Adipocyte (in vitro differentiated cells): Measurements from ENCODE around the gene SLC25A13.
A peak's percentile ranks its signal among the peaks of the same experiment; 100 is the strongest.

Experiments
- DNase-seq: peaks from one replicate; pipeline ENCODE4 v3.0.0-alpha.2; 2015; ENCODE audit warnings: low read depth
- H3K27me3 ChIP-seq: replicated peaks from 2 replicates; pipeline ENCODE4 v1.7.0; 2013; ENCODE audit warnings: mild to moderate bottlenecking, low read length, moderate library complexity; ENCODE audit not compliant: control insufficient read depth, insufficient read depth
- H3K36me3 ChIP-seq: 2 replicates; pipeline ENCODE4 v1.7.0; 2013; ENCODE audit warnings: low read length, mild to moderate bottlenecking, moderate library complexity; ENCODE audit not compliant: control insufficient read depth, insufficient read depth, severe bottlenecking
- H3K4me1 ChIP-seq: 2 replicates; pipeline ENCODE4 v1.7.0; 2013; ENCODE audit warnings: mild to moderate bottlenecking, low read length, moderate library complexity; ENCODE audit not compliant: control insufficient read depth, insufficient read depth
- H3K4me3 ChIP-seq: 2 replicates; pipeline ENCODE4 v1.7.0; 2013; ENCODE audit warnings: mild to moderate bottlenecking, low read length, moderate library complexity
- H3K9ac ChIP-seq: 2 replicates; pipeline ENCODE4 v1.7.0; 2013; ENCODE audit warnings: mild to moderate bottlenecking, low read length, moderate library complexity
- H3K9me3 ChIP-seq: 2 replicates; pipeline ENCODE4 v1.7.0; 2013; ENCODE audit warnings: mild to moderate bottlenecking, low read length, moderate library complexity; ENCODE audit not compliant: control insufficient read depth

SLC25A13 gene

DNA sequence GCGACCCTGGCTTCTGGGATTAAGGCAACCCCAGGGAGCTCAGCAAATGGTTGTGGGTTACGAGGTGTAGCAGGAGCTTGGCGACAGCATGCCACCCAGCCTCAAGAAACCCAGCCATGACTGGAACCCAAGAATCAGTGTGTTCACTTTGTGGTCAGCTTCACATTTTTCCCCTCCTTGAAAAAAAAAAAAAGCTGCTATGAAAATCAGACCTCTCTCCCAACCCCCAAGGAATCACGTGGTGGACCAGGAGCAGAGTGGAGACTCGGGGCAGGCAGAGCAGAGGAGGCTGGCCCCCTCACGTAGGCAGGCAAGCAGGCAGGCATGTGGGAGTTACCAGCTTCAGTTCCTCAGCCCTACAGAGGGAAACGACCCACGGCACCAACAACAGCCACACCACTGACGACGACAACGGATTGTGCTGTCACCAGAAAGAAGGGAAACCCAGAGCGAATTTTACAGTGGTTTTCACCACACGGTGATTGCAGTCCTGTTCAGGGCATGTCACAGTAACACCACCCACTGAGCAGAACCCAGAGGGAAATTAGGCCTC, 203.4 kb downstream of the SLC25A13 start:
- Histone ChIP-seq H3K9me3 (no peaks in the 10 kb centered on the region), H3K36me3 (peaks cover 18% of the 10 kb centered on the region), H3K4me3 (no peak overlapping the region), H3K27me3 (no peaks in the 10 kb centered on the region), H3K4me1 (peaks cover 12% of the 10 kb centered on the region), H3K9ac (no peak overlapping the region)
- DNase-seq: no peak

DNA sequence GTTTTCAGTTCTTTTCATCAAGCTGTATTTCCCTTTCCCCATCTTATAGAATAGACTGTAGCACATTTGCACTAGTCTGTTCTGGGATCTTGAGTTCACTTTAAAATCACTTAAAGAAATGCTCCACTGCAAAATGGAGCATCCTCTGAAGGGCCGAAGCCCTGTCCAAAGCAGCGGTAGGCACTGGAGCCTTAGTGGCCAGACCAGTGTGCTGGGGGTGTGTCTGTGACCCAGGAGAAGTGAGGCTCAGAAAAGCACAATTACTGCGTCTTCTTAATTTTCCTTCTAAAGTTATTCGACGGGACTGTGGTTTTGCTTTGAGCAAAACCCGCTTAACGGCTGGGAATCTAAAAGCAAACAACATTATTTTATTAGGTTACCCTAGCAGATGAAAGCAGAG, 205.7 kb downstream of the SLC25A13 start:
- no peak for DNase-seq
- Histone ChIP-seq H3K9ac (no peak overlapping the region), H3K4me3 (no peak overlapping the region), H3K4me1 (peaks cover 11% of the 10 kb centered on the region), H3K9me3 (no peaks in the 10 kb centered on the region), H3K27me3 (no peaks in the 10 kb centered on the region), H3K36me3 (peaks cover 13% of the 10 kb centered on the region)

- H3K36me3 ChIP-seq: no peaks in the 10 kb centered on the region
- no peak overlapping the region for H3K4me3 ChIP-seq
- no peak for DNase-seq
- no peak overlapping the region for H3K9ac ChIP-seq
- H3K27me3 ChIP-seq: no peaks in the 10 kb centered on the region
- H3K9me3 ChIP-seq: no peaks in the 10 kb centered on the region
- H3K4me1 ChIP-seq: peaks cover 3% of the 10 kb centered on the region
Measured at GRCh38 chr7:96114190-96114589, 207.7 kb downstream of the SLC25A13 start.

GRCh38 chr7:96111405-96111804, 210.5 kb downstream of the SLC25A13 start:
- peaks cover 3% of the 10 kb centered on the region for H3K4me1 ChIP-seq
- H3K27me3 ChIP-seq: no peaks in the 10 kb centered on the region
- no peak for DNase-seq
- H3K36me3 ChIP-seq: no peaks in the 10 kb centered on the region
- H3K4me3 ChIP-seq: no peak overlapping the region
- no peaks in the 10 kb centered on the region for H3K9me3 ChIP-seq
- H3K9ac ChIP-seq: no peak overlapping the region

GRCh38 chr7:96104984-96105383, 216.9 kb downstream of the SLC25A13 start:
- Histone ChIP-seq H3K4me3 (no peak overlapping the region), H3K9ac (no peak overlapping the region), H3K9me3 (no peaks in the 10 kb centered on the region), H3K27me3 (no peaks in the 10 kb centered on the region), H3K36me3 (no peaks in the 10 kb centered on the region), H3K4me1 (no peaks in the 10 kb centered on the region)
- DNase-seq: no peak

DNA sequence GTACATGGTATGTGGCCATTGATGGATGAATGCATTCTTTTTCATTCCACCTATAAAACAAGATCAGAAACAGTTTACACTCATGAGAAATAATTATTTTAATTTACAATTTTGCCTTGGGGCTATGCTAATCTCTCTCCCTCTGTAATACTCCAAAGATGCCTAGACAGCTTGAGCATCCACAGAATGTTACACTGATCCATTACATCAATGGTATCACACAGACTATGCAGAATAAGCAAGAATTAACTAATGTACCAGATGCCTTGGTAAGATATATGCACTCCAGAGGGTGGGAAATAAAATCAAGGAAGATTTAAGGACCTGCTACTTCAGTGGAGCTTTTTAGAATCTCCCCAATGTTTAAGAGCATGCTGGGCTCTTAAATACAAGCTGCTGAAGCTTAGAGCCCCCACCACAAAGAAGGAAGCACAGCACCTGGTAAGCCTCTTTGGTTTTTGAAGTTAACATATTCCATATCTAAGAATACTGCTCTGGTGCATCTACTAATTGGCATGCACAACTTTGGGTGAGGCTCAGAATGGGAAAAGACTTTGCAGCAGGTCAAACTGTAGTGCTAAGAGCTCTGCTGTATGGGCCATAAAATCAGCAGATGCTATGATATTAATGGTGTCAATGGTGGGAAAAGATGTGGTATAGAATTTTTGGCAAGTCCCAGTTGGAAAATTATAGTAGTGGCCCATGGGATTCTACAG, 219.6 kb downstream of the SLC25A13 start:
- no peaks in the 10 kb centered on the region for H3K4me1 ChIP-seq
- H3K36me3 ChIP-seq: no peaks in the 10 kb centered on the region
- H3K27me3 ChIP-seq: no peaks in the 10 kb centered on the region
- no peaks in the 10 kb centered on the region for H3K9me3 ChIP-seq
- DNase-seq: no peak
- H3K9ac ChIP-seq: no peak overlapping the region
- H3K4me3 ChIP-seq: no peak overlapping the region

GRCh38 chr7:96100737-96101136, 221.2 kb downstream of the SLC25A13 start:
- Histone ChIP-seq H3K36me3 (no peaks in the 10 kb centered on the region), H3K9me3 (no peaks in the 10 kb centered on the region), H3K4me3 (no peak overlapping the region), H3K4me1 (no peaks in the 10 kb centered on the region), H3K27me3 (no peaks in the 10 kb centered on the region), H3K9ac (no peak overlapping the region)
- no peak for DNase-seq

GRCh38 chr7:96097835-96098234, 224.1 kb downstream of the SLC25A13 start:
- no peak overlapping the region for H3K9ac ChIP-seq
- peak; percentile 67 for DNase-seq
- no peak overlapping the region for H3K4me3 ChIP-seq
- no peaks in the 10 kb centered on the region for H3K27me3 ChIP-seq
- no peaks in the 10 kb centered on the region for H3K36me3 ChIP-seq
- H3K4me1 ChIP-seq: no peaks in the 10 kb centered on the region
- H3K9me3 ChIP-seq: no peaks in the 10 kb centered on the region

DNA sequence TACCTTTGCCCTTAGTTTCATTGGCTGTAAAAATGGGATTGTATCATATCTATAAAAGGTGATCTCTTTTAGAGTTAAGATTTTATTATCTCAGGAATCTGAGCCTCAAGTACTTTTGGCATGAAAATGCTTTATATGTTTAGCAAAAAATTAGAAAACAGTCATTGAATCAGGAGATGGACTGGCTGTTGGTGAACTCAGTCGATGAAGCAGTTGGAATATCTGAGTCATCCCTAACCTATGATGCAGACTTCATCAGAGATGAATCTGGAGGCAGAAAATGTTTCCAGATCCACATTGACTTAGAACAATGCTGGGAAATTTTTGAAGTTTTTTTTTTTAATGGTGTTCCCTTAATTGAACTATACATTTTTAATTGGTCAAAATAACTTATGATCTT, 228.5 kb downstream of the SLC25A13 start:
- no peak overlapping the region for H3K9ac ChIP-seq
- H3K36me3 ChIP-seq: no peaks in the 10 kb centered on the region
- peak; percentile 83 for DNase-seq
- no peaks in the 10 kb centered on the region for H3K27me3 ChIP-seq
- no peak overlapping the region for H3K4me3 ChIP-seq
- H3K4me1 ChIP-seq: no peaks in the 10 kb centered on the region
- no peaks in the 10 kb centered on the region for H3K9me3 ChIP-seq

DNA sequence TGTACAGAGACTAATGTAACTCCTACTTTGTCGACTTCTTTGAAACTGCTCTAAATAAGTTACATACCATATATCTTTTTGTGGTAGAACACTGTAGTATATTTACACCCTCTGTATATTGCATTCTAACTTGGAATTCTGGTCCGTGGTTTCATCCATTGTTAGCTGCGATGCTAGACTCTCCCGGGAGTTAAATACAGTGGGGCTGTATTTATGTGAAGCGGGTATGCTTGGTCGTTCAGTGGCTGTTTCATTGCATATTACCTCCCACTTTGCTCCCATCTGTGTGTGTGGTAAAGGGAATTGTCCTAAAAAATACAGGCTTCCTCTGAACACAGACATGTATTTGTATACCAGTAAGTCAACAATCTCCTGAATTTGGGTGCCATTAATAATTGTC, 231.1 kb downstream of the SLC25A13 start:
- DNase-seq: no peak
- Histone ChIP-seq H3K27me3 (no peaks in the 10 kb centered on the region), H3K9me3 (no peaks in the 10 kb centered on the region), H3K36me3 (no peaks in the 10 kb centered on the region), H3K4me1 (no peaks in the 10 kb centered on the region), H3K9ac (no peak overlapping the region), H3K4me3 (no peak overlapping the region)

- no peaks in the 10 kb centered on the region for H3K36me3 ChIP-seq
- H3K4me1 ChIP-seq: peaks cover 10% of the 10 kb centered on the region
- no peaks in the 10 kb centered on the region for H3K9me3 ChIP-seq
- H3K4me3 ChIP-seq: no peak overlapping the region
- H3K27me3 ChIP-seq: no peaks in the 10 kb centered on the region
- no peak for DNase-seq
- no peak overlapping the region for H3K9ac ChIP-seq
Measured at GRCh38 chr7:96089511-96089910, 232.4 kb downstream of the SLC25A13 start.

DNA sequence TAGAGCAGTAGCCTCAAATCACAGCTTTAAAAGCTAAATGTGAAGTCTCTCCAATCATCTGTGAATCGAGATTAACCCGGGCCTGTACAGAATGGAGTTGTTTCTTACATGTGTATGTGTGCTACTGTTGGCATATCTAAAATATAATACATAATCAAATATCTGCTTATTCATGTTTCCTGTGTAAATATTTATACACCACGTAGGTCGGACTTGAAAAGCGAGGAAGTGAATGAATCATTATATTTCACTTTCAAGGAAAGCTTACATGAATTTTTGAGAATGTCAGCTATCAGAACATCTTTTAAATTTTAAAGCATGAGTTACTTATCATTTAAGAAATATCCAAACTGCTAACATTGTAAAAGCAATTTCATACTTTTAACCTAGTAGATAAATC, 233.3 kb downstream of the SLC25A13 start:
- Histone ChIP-seq H3K27me3 (no peaks in the 10 kb centered on the region), H3K9me3 (no peaks in the 10 kb centered on the region), H3K9ac (no peak overlapping the region), H3K4me3 (no peak overlapping the region), H3K4me1 (peaks cover 10% of the 10 kb centered on the region), H3K36me3 (no peaks in the 10 kb centered on the region)
- DNase-seq: peak; percentile 20
